ENCODE measurements around the gene TUBB2A. TPM values are rescaled to one million over a fixed set of nuclear protein-coding genes. Genes with fewer than 3 reads are reported as not detected.
"Not testable (repeated sequence)": the region's sequence is repeated elsewhere in the genome, so short reads cannot be mapped to it uniquely, and the experiment has no call there.

TUBB2A gene
- total and polyA plus RNA-seq, 2 of the 13 experiments (the other 11 are each of a cell fraction or from before 2014, with no cell fraction given): 35.3 to 106 TPM

DNA sequence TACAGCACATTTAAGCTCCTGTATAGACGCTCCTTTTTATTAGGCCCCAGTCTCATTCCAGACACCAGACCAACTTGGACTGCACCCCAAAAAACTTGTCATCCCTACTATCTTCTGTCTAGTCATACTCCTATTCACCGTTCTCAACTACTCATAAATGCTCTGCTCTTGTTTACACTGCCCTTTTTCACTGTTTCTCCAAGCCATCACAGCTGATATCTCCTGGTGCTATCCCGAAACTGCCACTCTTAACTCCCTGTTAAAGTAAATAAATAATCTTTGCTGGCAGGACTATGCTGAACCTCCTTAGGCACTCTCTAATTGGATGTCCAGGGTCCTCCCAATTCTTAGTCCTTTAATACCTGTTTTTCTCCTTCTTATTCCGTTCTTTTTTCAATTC is 15.4 kb upstream of the TUBB2A start:
- H3K9me3 ChIP-seq (ENCODE audit: low read length); H3K9ac ChIP-seq (ENCODE audit: insufficient read depth, low read depth, low read length); H3K4me3 ChIP-seq (replicated peaks in 1 of 3; ENCODE audit: insufficient read depth in 1 of 3, low read depth in 2 of 3, low read length in 3 of 3); DNase-seq (ENCODE audit: low spot score); H3K27me3 ChIP-seq (ENCODE audit: control insufficient read depth in 1 of 2, insufficient read depth in 2 of 2, low read length in 2 of 2); H4K20me1 ChIP-seq (ENCODE audit: insufficient read depth, low read length); H3K36me3 ChIP-seq (replicated peaks in 1 of 2; ENCODE audit: control insufficient read depth in 1 of 2, insufficient read depth in 2 of 2, low read length in 2 of 2); in situ Hi-C loops (cut with HindIII; ENCODE audit: extremely low pct_ligation_motif_present, low pct_unique_long_range_greater_than_20kb); intact Hi-C loops (cut with micrococcal nuclease; ENCODE audit: unreplicated experiment); CTCF ChIA-PET (ENCODE audit: low intra/inter-chr PET ratio, low total read pairs); FAIRE-seq; H3K27ac ChIP-seq (ENCODE audit: extremely low read length, insufficient read depth, low read length); H3K4me2 ChIP-seq (ENCODE audit: low read depth, low read length); H2AFZ ChIP-seq (ENCODE audit: low read length); BruUV-seq (replicated peaks); H3K79me2 ChIP-seq (ENCODE audit: insufficient read depth, low read length); ATAC-seq; POLR2A ChIA-PET: not testable (repeated sequence)
- WGBS (ENCODE audit: low lambda C conversion rate): 58% methylated on average over 4 of the region's 4 CpGs
- H3K4me1 ChIP-seq (ENCODE audit: insufficient read depth, low read length): peaks cover 21% of the 10 kb centered on the region

DNA sequence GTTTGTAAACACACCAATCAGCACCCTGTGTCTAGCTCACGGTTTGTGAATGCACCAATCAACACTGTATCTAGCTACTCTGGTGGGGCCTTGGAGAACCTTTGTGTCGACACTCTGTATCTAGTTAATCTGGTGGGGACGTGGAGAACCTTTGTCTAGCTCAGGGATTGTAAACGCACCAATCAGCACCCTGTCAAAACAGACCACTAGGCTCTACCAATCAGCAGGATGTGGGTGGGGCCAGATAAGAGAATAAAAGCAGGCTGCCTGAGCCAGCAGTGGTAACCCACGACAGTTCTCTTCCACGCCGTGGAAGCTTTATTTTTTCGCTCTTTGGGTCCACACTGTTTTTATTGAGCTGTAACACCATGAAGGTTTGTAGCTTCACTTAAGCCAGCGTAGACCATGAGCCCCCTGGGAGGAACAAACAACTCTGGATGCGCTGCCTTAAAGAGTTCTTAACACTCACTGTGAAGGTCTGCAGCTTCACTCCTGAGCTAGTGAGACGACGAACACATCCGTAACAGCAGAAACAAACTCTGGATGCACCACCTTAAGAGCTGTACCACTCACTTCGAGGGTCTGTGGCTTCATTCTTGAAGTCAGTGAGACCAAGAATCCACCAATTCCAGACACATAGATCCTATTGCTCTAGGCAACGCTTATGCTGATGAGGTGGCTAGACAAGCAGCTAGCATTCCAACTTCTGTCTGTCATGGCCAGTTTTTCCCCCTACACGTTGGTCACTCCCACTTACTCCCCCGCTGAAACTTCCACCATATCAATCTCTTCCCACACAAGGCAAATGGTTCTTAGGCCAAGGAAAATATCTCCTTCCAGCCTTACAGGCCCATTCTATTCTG is 14.2 kb upstream of the TUBB2A start:
- H3K4me1 ChIP-seq (ENCODE audit: insufficient read depth, low read length): peaks cover 22% of the 10 kb centered on the region
- H3K36me3 ChIP-seq (replicated peaks in 1 of 2; ENCODE audit: control insufficient read depth in 1 of 2, insufficient read depth in 2 of 2, low read length in 2 of 2); H3K9me3 ChIP-seq (ENCODE audit: low read length); in situ Hi-C loops (cut with HindIII; ENCODE audit: extremely low pct_ligation_motif_present, low pct_unique_long_range_greater_than_20kb); H3K79me2 ChIP-seq (ENCODE audit: insufficient read depth, low read length); H3K27ac ChIP-seq (ENCODE audit: extremely low read length, insufficient read depth, low read length); H3K9ac ChIP-seq (ENCODE audit: insufficient read depth, low read depth, low read length); intact Hi-C loops (cut with micrococcal nuclease; ENCODE audit: unreplicated experiment); CTCF ChIA-PET (ENCODE audit: low intra/inter-chr PET ratio, low total read pairs); H3K4me3 ChIP-seq (replicated peaks in 1 of 3; ENCODE audit: insufficient read depth in 1 of 3, low read depth in 2 of 3, low read length in 3 of 3); ATAC-seq; BruUV-seq (replicated peaks); DNase-seq (ENCODE audit: low spot score); H2AFZ ChIP-seq (ENCODE audit: low read length); H4K20me1 ChIP-seq (ENCODE audit: insufficient read depth, low read length); H3K27me3 ChIP-seq (ENCODE audit: control insufficient read depth in 1 of 2, insufficient read depth in 2 of 2, low read length in 2 of 2); H3K4me2 ChIP-seq (ENCODE audit: low read depth, low read length); FAIRE-seq: not testable (repeated sequence)
- POLR2A ChIA-PET: interaction anchor here (1.0 kb wide), 1 partner anchor 9 kb away, joined by 5 read pairs; no protein-coding TSS in a partner anchor
- 0 out of 2 replicates have a peak, but pooled peaks have one; percentile 37 for TF ChIP-seq NFYB (CRISPR knock-in tag; IDR thresholded peaks at IDR 0.05)
- WGBS (ENCODE audit: low lambda C conversion rate): 70% methylated on average over 17 of the region's 17 CpGs

DNA sequence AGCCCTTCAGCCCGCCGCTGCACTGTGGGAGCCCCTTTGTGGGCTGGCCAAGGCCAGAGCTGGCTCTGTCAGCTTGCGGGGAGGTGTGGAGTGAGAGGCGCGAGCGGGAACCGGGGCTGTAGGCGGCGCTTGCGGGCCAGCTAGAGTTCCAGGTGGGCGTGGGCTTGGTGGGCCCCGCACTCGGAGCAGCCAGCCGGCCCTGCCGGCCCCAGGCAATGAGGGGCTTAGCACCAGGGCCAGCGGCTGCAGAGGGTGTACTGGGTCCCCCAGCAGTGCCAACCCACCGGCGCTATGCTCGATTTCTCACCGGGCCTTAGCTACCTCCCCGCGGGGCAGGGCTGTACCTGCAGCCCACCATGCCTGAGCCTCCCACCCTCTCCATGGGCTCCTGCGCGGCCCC is 13.3 kb upstream of the TUBB2A start:
- H3K79me2 ChIP-seq (ENCODE audit: insufficient read depth, low read length); H3K4me3 ChIP-seq (replicated peaks in 1 of 3; ENCODE audit: insufficient read depth in 1 of 3, low read depth in 2 of 3, low read length in 3 of 3); H3K27ac ChIP-seq (ENCODE audit: extremely low read length, insufficient read depth, low read length); intact Hi-C loops (cut with micrococcal nuclease; ENCODE audit: unreplicated experiment); BruUV-seq (replicated peaks); CTCF ChIA-PET (ENCODE audit: low intra/inter-chr PET ratio, low total read pairs); H3K4me2 ChIP-seq (ENCODE audit: low read depth, low read length); H2AFZ ChIP-seq (ENCODE audit: low read length); H3K9ac ChIP-seq (ENCODE audit: insufficient read depth, low read depth, low read length); DNase-seq (ENCODE audit: low spot score); H3K9me3 ChIP-seq (ENCODE audit: low read length); H3K27me3 ChIP-seq (ENCODE audit: control insufficient read depth in 1 of 2, insufficient read depth in 2 of 2, low read length in 2 of 2); in situ Hi-C loops (cut with HindIII; ENCODE audit: extremely low pct_ligation_motif_present, low pct_unique_long_range_greater_than_20kb); POLR2A ChIA-PET; H3K36me3 ChIP-seq (replicated peaks in 1 of 2; ENCODE audit: control insufficient read depth in 1 of 2, insufficient read depth in 2 of 2, low read length in 2 of 2); ATAC-seq; H4K20me1 ChIP-seq (ENCODE audit: insufficient read depth, low read length); FAIRE-seq: not testable (repeated sequence)
- H3K4me1 ChIP-seq (ENCODE audit: insufficient read depth, low read length): peaks cover 22% of the 10 kb centered on the region
- 91% methylated on average over 16 of the region's 24 CpGs for WGBS (ENCODE audit: low lambda C conversion rate)

DNA sequence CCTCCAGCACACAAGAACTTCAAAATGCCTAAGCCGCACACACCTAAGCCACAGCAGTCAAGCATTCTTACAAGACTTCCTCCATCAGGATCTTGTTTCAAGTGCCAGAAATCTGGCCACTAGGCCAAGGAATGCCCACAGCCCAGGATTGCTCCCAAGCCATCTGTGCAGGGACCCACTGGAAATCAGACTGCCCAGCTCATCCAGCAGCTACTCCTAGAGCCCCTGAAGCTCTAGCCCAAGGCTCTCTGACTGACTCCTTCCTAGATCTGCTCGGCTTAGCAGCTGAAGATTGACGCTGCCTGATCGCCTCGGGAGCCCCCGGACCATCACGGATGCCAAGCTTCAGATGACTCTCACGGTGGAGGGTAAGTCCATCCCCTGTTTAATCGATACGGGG is 10.7 kb upstream of the TUBB2A start:
- BruUV-seq (replicated peaks); DNase-seq (ENCODE audit: low spot score); ATAC-seq; H4K20me1 ChIP-seq (ENCODE audit: insufficient read depth, low read length); CTCF ChIA-PET (ENCODE audit: low intra/inter-chr PET ratio, low total read pairs); H2AFZ ChIP-seq (ENCODE audit: low read length); H3K79me2 ChIP-seq (ENCODE audit: insufficient read depth, low read length); H3K9me3 ChIP-seq (ENCODE audit: low read length); intact Hi-C loops (cut with micrococcal nuclease; ENCODE audit: unreplicated experiment); H3K27ac ChIP-seq (ENCODE audit: extremely low read length, insufficient read depth, low read length); H3K4me3 ChIP-seq (replicated peaks in 1 of 3; ENCODE audit: insufficient read depth in 1 of 3, low read depth in 2 of 3, low read length in 3 of 3); H3K4me2 ChIP-seq (ENCODE audit: low read depth, low read length); H3K36me3 ChIP-seq (replicated peaks in 1 of 2; ENCODE audit: control insufficient read depth in 1 of 2, insufficient read depth in 2 of 2, low read length in 2 of 2); in situ Hi-C loops (cut with HindIII; ENCODE audit: extremely low pct_ligation_motif_present, low pct_unique_long_range_greater_than_20kb); H3K27me3 ChIP-seq (ENCODE audit: control insufficient read depth in 1 of 2, insufficient read depth in 2 of 2, low read length in 2 of 2); POLR2A ChIA-PET; H3K9ac ChIP-seq (ENCODE audit: insufficient read depth, low read depth, low read length); FAIRE-seq: not testable (repeated sequence)
- peaks cover 31% of the 10 kb centered on the region for H3K4me1 ChIP-seq (ENCODE audit: insufficient read depth, low read length)
- WGBS (ENCODE audit: low lambda C conversion rate): 79% methylated on average over 10 of the region's 10 CpGs

Data from HepG2 (cell line).